NCI-H1930 (cell line): ENCODE measurements around the gene TERB2.
"Not testable (repeated sequence)": the region's sequence is repeated elsewhere in the genome, so short reads cannot be mapped to it uniquely, and the experiment has no call there.

Experiments used
- DNase-seq, 2 experiments: peaks; one replicate each; lab custom pipeline; 2025; lab: John Stamatoyannopoulos, UW

The TERB2 gene

GRCh38 chr15:44956388-44956787, at the start of gene TERB2:
TSS of gene TERB2 (plus strand) at chr15:44956687. CDS start at chr15:44956719, 32 bp downstream.
- no peak for DNase-seq

DNA sequence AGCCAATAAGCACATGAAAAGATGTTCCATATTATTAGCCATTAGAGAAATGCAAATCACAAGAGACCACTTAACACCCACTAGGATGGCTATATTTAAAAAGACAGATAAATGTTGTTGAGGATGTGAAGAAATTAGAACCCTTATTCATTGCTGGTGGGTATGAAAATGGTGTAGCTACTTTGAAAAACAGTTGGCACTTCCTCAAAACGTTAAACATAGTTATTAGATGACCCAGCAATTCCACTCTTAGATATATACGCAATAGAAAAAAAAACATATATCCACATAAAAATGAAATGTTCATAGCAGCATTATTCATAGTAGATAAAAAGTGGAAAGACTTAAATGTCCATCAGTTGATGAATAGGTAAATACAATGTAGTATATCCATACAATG, 47.1 kb upstream of the TERB2 start:
- DNase-seq = no peak

DNA sequence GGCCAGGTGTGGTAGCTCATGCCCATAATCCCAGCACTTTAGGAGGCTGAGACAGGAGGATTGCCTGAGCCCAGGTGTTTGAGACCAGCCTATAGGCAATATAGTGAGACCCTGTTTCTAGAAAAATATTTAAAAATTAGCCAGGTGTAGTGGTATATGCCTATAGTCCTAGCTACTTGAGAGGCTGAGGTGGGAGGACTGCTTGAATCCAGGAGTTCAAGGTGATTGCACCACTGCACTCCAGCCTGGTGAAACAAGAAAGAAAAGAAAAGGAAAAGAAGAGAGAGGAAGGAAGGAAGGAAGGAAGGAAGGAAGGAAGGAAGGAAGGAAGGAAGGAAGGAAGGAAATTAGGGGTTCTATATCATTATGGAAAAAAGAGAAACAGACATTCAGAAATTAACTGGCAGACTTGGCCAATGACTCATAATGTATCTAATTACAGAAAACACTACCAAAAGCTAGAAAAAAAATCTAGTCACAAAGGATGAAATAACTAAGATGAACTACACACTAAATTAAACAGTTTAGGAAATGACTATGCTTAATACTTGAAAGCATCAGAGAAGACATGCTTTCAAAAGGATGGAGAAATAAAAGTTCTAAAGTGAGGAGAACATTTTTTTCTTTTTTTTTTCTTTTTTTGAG, 45.4 kb upstream of the TERB2 start:
- no peak for DNase-seq

DNA sequence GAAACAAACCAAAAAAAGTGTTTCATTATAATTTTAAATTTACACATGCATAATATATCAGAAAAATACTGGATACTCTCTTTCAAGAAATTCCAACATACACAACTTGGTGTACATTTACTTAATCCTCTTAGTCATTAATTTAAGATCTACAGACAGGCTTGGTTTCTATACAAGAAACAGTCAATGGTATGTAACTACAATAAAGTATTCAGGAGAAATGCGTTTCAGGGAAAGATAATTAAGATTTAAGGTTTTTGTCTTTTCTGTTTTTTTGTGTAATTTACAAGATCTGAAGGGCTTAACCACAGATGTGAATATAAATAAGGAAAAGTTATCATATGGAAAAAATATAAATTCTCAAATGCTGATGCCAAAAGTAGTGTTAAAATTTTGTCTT, 44.3 kb upstream of the TERB2 start:
- DNase-seq = not testable (repeated sequence)

DNA sequence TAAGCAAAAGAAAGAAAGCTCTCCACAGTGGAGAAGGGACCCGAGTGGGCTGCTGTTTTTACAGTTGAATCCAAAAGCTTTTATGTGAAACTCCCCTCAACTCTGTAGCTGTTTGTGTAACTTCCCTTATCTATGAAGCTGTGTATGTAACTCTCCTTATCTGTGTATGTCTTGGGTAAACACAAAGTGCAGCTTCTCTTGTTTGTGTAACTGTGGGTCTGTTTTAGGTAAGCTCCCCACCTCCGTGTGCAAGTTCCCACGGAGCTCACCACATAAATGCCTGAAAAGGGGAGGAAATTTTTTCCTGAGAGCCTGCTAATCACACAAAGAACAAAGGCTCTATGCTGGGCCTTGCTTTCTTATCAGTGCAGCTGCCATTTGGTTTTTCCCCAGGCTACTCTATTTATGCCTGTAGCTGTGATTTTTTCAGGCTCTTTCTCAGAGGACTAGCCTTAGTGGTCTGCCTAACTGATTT, 43.5 kb upstream of the TERB2 start:
- DNase-seq = not testable (repeated sequence)

GRCh38 chr15:44918136-44918535, 38.4 kb upstream of the TERB2 start:
- no peak for DNase-seq

DNA sequence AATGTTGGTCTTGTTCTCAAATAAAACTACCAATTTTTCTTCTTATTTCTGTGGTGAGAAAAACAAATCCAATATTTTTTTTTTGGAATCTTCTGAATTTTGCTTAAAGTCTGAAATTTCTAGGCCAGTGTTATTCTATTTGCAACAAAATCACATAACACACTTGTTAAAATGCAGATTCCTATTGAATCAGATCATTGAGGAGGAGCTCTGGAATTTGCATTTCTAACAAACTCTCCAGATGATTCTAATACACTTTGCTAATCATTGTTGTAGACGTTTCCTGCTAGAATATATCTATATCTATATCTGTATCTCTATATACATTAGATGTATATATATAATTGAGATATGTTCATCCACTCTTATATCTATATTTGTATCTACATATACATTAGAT, 27.8 kb upstream of the TERB2 start:
- DNase-seq = not testable (repeated sequence)

GRCh38 chr15:44930283-44930682, 26.2 kb upstream of the TERB2 start:
- DNase-seq = not testable (repeated sequence)

- DNase-seq = not testable (repeated sequence)
These were observed 1.8 kb downstream of the TERB2 start for GRCh38 chr15:44958302-44958701.

- no peak for DNase-seq
These were observed 12.0 kb downstream of the TERB2 start for GRCh38 chr15:44968475-44968874.

DNA sequence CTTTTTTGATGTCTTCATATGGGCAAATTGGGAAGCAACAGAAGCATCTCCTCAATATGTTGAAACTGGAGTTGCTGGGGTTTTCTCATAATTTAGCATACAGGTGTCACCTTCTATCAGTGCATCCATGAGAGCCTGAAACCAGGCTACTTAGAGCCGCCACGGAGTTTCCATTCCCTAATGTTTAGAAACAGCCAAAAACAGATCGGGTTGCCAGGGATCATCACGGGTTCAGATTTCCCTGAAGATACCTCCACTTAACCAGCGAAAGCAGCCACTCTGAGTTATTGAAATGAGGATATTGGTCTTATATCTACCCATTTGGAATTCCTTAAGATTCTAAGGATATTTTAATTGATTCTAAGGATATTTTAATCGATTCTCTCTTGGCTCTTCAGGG, 14.5 kb downstream of the TERB2 start:
- DNase-seq = no peak

GRCh38 chr15:44976183-44976582, 19.7 kb downstream of the TERB2 start:
- not testable (repeated sequence) for DNase-seq

DNA sequence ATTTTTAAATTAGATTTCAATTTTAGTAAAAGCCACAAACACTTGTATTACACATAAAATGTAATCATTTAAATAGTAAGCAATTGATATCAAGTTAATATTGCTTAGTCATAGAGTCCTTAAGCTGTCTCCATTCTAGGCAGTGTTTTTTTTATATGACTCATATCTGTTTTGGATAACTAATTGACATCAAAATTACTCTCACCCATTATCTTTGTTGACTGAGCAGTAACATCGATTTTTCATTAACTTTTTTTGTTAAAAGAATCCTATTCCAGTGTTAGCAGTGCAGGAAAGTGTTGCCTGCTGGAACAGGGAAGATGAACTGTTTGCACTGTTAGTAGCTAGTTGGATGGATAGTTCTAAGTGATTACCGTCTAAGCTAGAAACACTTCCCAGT, 21.3 kb downstream of the TERB2 start:
- DNase-seq = peak; percentile 2 to 20

GRCh38 chr15:44979617-44980339, 23.3 kb downstream of the TERB2 start:
- DNase-seq = not testable (repeated sequence)

DNA sequence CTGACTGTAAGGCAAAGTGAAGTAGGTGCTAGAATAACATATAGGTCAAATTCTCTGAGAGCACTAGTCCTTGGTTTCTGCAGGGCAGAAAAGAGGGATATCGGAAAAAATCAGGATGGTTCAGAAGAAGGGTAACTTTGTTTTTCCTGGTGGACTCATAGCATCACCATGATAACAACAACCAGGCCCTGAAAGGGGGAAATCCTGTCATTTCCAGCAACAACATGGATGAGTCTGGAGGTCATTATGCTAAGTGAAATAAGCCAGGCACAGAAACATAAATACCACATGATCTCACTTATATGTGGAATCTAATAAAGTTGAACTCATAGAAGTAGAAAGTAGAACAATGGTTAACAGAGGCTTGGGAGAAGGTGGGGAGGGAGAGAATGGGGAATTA, 27.7 kb downstream of the TERB2 start:
- not testable (repeated sequence) for DNase-seq

DNA sequence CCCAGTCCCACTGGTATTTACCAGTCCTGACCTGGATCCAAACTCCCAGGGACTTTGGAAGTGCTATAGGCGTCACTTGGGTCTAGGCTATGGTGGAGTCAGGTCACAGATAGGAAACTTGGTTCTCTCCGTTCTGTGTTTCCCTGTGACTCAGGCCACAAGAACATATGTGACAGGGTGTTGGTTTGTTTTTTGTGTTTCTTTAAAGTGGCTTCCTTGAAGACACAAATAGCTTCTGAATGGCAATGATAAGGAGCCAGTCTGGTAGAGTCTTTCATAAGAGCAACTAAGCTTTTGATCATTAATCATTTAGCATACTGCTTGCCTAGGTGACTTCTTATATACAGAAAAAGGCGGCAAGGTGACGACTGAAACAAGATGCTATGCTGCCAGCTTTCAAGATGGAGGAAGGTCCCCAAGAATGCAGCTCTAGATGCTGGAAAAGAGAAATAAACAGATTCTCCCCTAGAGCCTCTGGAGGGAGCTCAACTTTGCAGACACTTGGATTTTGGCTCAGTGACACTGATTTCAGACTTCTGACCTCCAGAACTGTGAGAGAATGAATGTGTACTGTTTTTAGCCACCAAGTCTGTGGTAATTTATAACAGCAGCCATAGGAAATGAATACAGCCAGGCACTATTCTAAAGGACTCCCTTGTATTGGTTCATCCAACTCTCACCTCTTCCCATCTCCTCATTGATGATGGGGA, 30.0 kb downstream of the TERB2 start:
- not testable (repeated sequence) for DNase-seq

GRCh38 chr15:44987711-44988110, 31.2 kb downstream of the TERB2 start:
- DNase-seq = not testable (repeated sequence)

DNA sequence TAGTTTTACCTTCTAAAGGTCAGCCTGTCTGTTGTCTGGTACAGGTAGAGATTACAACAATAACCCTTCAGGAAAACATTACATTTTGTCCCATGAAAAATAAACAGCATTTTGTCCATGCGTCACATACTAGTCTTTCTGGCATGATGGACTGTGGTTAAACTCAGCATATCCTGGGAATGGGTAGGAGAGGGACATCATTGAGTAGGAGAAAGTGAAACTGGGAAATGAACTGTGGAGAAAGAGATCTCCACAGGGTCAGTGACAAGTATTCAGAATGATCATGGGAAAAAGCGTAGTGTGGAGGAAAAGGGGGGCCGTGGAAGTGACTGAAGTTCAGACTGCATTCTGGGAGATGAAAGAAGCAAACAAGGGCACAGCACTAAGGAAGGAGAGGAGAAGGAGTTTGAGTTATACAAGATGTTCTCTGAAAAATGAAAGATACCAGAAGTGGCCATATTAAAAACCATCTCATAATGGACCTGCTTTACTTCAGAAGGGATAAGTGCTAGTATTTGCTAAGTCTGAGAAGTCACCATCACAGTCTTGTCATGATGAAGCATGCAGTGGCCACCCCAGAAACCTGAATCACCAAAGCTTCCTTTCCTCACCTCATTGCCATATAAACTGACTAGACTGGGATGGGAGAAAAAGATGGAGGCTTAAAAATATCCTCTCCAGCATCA, 31.8 kb downstream of the TERB2 start:
- not testable (repeated sequence) for DNase-seq

DNA sequence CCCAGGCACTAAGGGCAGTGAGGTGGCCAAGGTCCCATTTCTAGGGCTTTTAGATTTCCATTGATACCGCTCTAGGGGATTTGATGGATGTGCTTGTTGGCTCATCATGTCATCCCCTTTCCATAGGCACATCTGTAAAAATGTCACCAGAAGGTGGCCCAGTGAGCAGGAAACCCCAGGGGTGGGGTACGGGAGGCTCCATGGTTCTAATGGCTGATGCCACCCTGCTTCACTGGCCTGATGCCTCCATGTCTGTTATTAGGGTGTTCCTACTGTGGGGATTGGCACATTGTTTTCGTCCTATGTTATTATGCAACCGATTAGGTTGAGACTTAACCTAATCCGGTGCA, 32.4 kb downstream of the TERB2 start:
- not testable (repeated sequence) for DNase-seq

DNA sequence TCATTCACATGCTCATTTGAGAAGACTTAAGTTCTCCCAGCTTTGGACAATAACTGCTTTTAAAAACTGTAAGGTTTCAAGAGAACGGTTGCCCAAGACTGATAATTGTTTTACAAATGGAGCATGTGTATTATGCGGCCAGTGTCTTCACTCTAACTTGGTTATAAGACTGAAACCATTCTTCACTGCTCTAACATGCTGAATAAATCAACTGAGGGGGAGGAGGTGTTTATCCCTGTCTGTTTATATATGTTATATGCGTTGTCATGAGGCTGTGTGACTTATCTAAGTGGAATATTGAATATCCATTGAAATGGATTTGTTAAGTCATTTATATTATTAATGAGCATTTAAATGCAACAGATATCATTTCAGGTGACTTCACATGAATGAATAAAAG, 41.1 kb downstream of the TERB2 start:
- DNase-seq = not testable (repeated sequence)

- DNase-seq = no peak
These were observed 42.6 kb downstream of the TERB2 start for GRCh38 chr15:44999105-44999504.

GRCh38 chr15:45001180-45001579, 44.7 kb downstream of the TERB2 start:
- DNase-seq = not testable (repeated sequence)
